ENCODE results near the gene ATP1B1. TPM values are rescaled to one million over a fixed set of nuclear protein-coding genes. Genes with fewer than 3 reads are reported as not detected.

ATP1B1 gene
- total and polyA plus RNA-seq, 2 of the 13 experiments (the other 11 are each of a cell fraction or from before 2014, with no cell fraction given) = 134 to 135 TPM

- Histone ChIP-seq H3K27me3 (ENCODE audit: control insufficient read depth in 1 of 2, insufficient read depth in 2 of 2, low read length in 2 of 2) (no peaks in the 10 kb centered on the region; a peak in 1 of 5 replicates), H3K4me3 (replicated peaks in 1 of 3; ENCODE audit: insufficient read depth in 1 of 3, low read depth in 2 of 3, low read length in 3 of 3) (no peak overlapping the region), H3K4me2 (ENCODE audit: low read depth, low read length) (peak overlapping the region; percentile 98), H3K79me2 (ENCODE audit: insufficient read depth, low read length) (peaks cover 86% of the 10 kb centered on the region), H3K36me3 (replicated peaks in 1 of 2; ENCODE audit: control insufficient read depth in 1 of 2, insufficient read depth in 2 of 2, low read length in 2 of 2) (peaks cover 11 to 40% of the 10 kb centered on the region in 2 experiments), H3K27ac (ENCODE audit: extremely low read length, insufficient read depth, low read length) (no peak overlapping the region), H3K9me3 (ENCODE audit: low read length) (no peaks in the 10 kb centered on the region), H4K20me1 (ENCODE audit: insufficient read depth, low read length) (peaks cover 64% of the 10 kb centered on the region), H3K4me1 (ENCODE audit: insufficient read depth, low read length) (peaks cover 74% of the 10 kb centered on the region), H2AFZ (ENCODE audit: low read length) (no peak overlapping the region), H3K9ac (ENCODE audit: insufficient read depth, low read depth, low read length) (no peak overlapping the region)
- no peak for TF ChIP-seq MXD4 (CRISPR knock-in tag; IDR thresholded peaks at IDR 0.05)
- no peak for TF ChIP-seq SRSF9 (IDR thresholded peaks at IDR 0.05; ENCODE audit: borderline replicate concordance, insufficient read depth, low read depth, low read length, poor library complexity, severe bottlenecking)
- no peak for TF ChIP-seq HNRNPLL (IDR thresholded peaks at IDR 0.05; ENCODE audit: low read depth, low read length, poor library complexity, severe bottlenecking)
- ChIA-PET CTCF (ENCODE audit: low intra/inter-chr PET ratio, low total read pairs) (no interaction called here), POLR2A (interaction anchor here (1.3 to 4.6 kb wide), 2 partner anchors 34 to 237 kb away, joined by 3 to 25 read pairs; no protein-coding TSS in a partner anchor)
- intact Hi-C loops (cut with micrococcal nuclease; ENCODE audit: unreplicated experiment) = no loop called here
- no peak for DNase-seq (ENCODE audit: low spot score)
- whole genome bisulfite sequencing (ENCODE audit: low lambda C conversion rate) = 90% methylated on average over 6 of the region's 6 CpGs
- no TSS peak for BruUV-seq (replicated peaks)
- in situ Hi-C loops (cut with HindIII; ENCODE audit: extremely low pct_ligation_motif_present, low pct_unique_long_range_greater_than_20kb) = no loop called here
- no peak for FAIRE-seq
- ATAC-seq = no peak
Observed at GRCh38 chr1:169111472-169111871, 5.0 kb downstream of the ATP1B1 start.

GRCh38 chr1:169112241-169112640, 5.8 kb downstream of the ATP1B1 start:
- FAIRE-seq (no peak), DNase-seq (ENCODE audit: low spot score) (no peak), ATAC-seq (no peak)
- Histone ChIP-seq H3K9me3 (ENCODE audit: low read length) (no peaks in the 10 kb centered on the region), H3K9ac (ENCODE audit: insufficient read depth, low read depth, low read length) (no peak overlapping the region), H3K27me3 (ENCODE audit: control insufficient read depth in 1 of 2, insufficient read depth in 2 of 2, low read length in 2 of 2) (no peaks in the 10 kb centered on the region; a peak in 1 of 5 replicates), H4K20me1 (ENCODE audit: insufficient read depth, low read length) (peaks cover 64% of the 10 kb centered on the region), H3K4me1 (ENCODE audit: insufficient read depth, low read length) (peaks cover 82% of the 10 kb centered on the region), H3K27ac (ENCODE audit: extremely low read length, insufficient read depth, low read length) (peak overlapping the region; percentile 26), H3K79me2 (ENCODE audit: insufficient read depth, low read length) (peaks cover 85% of the 10 kb centered on the region), H3K4me3 (replicated peaks in 1 of 3; ENCODE audit: insufficient read depth in 1 of 3, low read depth in 2 of 3, low read length in 3 of 3) (no peak overlapping the region), H3K36me3 (replicated peaks in 1 of 2; ENCODE audit: control insufficient read depth in 1 of 2, insufficient read depth in 2 of 2, low read length in 2 of 2) (peaks cover 15 to 46% of the 10 kb centered on the region in 2 experiments), H3K4me2 (ENCODE audit: low read depth, low read length) (0 out of 2 replicates have a peak overlapping the region, but pooled peaks have one; percentile 8), H2AFZ (ENCODE audit: low read length) (no peak overlapping the region)
- in situ Hi-C loops (cut with HindIII; ENCODE audit: extremely low pct_ligation_motif_present, low pct_unique_long_range_greater_than_20kb) (no loop called here), intact Hi-C loops (cut with micrococcal nuclease; ENCODE audit: unreplicated experiment) (no loop called here)
- WGBS (ENCODE audit: low lambda C conversion rate) = 65% methylated on average over 4 of the region's 6 CpGs
- POLR2A ChIA-PET = interaction anchor here (0.8 to 1.4 kb wide), 4 partner anchors 31 to 236 kb away, joined by 3 to 4 read pairs (median 3); no protein-coding TSS in a partner anchor
- TSS peak; percentile 1 for BruUV-seq (replicated peaks)
- CTCF ChIA-PET (ENCODE audit: low intra/inter-chr PET ratio, low total read pairs) = no interaction called here
- TF ChIP-seq ARID5B (CRISPR knock-in tag; IDR thresholded peaks at IDR 0.05) (peak; percentile 50), CAMTA2 (CRISPR knock-in tag; IDR thresholded peaks at IDR 0.05; ENCODE audit: borderline replicate concordance) (no peak), ZNF326 (CRISPR knock-in tag; IDR thresholded peaks at IDR 0.05; ENCODE audit: borderline replicate concordance) (peak; percentile 78; the same call in 1 of the 2 replicates), POLR2G (IDR thresholded peaks at IDR 0.05; ENCODE audit: low read depth, low read length) (0 out of 2 replicates have a peak, but pooled peaks have one; percentile 37), GATAD2A (CRISPR knock-in tag; IDR thresholded peaks at IDR 0.05) (peak; percentile 76), BRF2 (CRISPR knock-in tag; IDR thresholded peaks at IDR 0.05) (0 out of 2 replicates have a peak, but pooled peaks have one; percentile 5), ETV5 (CRISPR knock-in tag; IDR thresholded peaks at IDR 0.05; ENCODE audit: borderline replicate concordance) (peak; percentile 81), ZFP41 (CRISPR knock-in tag; IDR thresholded peaks at IDR 0.05; ENCODE audit: borderline replicate concordance) (no peak)
